GM21717 (cell line): ENCODE results near the gene INIP.

Experiments used
- ATAC-seq: cut with Tn5 transposase; IDR thresholded peaks from one replicate; pipeline ENCODE4 v1.9.1; 2021; ENCODE audit warnings: mild to moderate bottlenecking, moderate library complexity; ENCODE audit not compliant: unreplicated experiment

The INIP gene, protein sequence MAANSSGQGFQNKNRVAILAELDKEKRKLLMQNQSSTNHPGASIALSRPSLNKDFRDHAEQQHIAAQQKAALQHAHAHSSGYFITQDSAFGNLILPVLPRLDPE

DNA sequence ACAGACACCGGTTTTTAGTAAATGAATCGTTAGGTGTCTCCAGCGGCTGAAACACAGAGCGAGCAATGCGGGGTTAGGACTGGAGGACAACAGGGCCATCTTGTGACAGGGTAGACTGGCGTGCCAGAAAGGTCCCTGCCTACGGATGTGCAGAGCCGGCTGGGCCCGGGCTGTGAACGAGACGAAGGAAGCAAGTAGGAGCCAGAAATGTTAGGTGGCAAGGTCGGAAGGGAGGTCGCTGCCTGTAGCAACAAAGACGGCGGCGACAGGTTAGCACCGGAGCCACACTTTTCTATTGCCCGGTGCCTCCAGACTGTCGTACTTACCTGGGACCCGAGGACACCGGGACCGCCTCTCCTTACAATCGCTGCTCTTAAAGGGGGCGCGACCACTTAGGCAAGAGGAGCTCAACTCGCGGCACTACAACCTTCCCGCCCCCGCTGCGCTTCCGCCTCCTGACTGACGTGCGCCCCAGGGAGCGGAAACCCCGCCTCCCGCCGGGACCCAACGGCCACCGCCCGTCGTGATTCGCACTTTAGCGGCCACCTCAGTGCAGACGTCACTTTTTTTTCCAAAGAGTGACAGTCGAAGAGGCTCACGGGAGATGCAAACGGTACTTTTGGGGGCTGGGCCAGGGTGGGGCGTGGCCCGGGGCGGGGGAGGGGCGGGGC is at the start of gene INIP:
Gene INIP (minus strand): TSS at position 457 of the 671 bp plus-strand sequence. CDS start 1,632 bp downstream, outside the sequence.
- ATAC-seq: peak; percentile 91

DNA sequence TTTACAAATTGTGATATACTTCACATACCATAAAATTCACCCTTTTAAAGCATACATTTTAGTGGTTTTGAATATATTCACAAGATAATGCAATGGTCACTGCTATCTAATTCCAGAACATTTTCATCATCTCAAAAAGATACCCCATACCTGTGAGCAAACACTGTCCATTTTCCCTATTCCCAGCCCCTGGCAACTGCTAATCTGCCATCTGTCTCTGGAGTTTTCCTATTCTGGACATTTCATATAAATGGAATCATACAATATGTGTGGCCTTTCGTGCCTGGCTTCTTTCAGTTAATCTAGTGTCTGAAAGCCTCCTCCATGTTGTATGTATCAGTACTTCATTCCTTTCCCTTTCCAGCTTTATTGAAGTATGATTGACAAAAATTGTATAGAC is 47.4 kb upstream of the INIP start:
- ATAC-seq: no peak

DNA sequence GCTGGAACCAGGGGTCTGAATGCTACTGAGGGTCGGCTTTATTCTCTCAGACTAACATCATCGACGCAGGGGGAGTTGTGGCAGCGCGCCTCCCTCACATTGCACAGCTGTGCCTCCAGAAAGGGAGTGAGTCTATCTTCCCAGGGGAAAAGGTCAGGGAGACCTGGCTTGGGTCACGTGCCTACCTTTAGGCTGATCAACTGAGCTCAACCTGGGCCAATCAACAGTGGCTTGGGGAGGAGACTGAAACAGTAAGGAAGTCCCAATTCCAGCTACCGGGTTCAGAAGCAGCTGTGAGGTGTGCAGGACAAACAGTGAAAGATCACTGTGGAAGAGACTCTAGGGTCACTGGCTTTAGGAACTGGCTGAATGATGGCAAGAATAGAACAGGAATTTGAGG is 46.9 kb upstream of the INIP start:
- no peak for ATAC-seq

DNA sequence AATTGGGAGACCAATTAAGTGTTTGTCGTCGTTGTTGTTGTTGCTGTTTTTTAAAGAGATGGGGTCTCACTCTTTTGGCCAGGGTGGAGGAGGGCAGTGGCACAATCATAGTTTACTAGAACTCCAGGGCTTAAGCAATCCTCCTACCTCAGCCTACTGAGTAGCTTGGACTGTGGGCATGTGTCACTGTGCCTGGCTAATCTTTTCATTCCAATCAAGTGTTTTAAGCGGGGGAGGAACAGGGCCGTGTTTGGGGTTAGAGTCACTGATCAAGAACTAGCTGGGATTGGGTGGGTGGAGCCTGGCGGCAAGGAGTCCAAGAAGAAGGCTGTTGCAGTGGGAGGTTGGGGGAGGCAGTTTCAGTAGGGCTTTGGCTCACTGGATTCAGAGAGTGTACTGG is 46.4 kb upstream of the INIP start:
- ATAC-seq: no peak

DNA sequence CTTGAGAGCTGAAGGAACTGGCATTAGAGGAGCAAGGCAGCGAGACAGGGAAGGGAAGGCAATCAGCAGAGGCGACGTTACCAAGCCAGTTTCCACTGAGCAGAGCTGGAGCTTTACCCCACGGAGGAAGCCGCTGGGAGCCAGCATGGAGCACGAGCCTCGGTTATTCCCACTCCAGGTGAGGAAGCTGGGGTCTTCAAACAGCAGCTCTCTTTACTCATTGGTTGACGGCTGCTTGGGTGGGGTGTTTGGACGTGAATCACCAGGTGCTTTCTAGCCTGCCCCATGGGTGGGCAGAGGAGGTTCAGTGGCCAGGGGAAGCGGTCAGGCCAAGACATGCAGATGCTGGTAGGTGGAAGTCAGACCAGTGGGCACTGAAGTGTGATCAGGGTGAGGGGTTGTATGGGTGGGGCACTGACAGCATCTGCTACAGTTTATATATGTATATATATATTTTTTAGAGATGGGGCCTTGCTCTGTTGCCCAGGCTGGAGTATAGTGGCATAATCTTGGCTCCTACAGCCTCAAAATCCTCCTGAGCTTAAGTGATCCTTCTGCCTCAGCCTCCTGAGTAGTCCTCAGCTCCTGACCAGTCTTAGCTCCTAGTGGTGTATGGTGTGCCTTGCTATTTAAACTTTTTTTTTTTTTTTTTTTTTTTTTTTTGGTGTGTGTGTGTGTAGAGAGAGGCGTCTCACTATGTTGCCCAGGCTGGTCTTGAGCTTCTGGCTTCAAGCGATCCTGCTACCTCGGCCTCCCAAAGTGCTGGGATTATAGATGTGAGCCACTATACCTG is 45.0 kb upstream of the INIP start:
- no peak for ATAC-seq

DNA sequence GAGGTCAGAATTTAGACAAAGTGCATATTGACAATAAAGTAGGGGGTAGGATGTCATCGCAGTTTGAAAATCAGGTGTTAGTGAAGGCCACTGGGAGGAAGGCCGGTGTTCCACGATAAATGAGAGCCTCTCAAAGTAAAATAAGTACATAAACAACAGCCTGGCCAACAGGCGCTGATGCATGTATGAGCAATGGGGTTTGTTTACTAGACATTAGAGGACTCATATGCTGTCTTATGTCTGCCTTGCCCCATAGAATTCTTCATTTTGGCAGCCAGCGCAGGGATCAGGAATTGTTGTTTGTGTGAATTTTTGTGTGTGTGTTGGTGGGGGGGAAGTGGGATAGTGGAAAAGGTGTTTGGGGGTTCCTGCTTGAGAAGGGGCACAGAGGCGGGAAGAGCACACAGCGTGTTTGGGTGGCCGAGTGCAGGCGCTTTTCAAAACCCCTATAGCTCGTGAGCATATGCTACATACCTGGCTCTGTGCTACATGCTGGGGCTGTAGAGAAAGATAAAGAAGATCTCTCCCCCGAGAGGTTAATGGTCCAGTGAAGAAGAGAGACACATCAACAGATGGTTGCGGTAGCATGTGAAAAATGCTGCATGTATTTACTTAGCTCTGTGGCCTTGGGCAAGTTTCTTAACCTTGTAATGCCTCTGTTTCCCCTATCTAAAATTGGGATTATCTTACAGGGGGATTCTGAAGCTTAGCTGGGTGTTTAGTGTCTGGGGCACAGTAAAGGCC is 44.2 kb upstream of the INIP start:
- ATAC-seq: no peak

DNA sequence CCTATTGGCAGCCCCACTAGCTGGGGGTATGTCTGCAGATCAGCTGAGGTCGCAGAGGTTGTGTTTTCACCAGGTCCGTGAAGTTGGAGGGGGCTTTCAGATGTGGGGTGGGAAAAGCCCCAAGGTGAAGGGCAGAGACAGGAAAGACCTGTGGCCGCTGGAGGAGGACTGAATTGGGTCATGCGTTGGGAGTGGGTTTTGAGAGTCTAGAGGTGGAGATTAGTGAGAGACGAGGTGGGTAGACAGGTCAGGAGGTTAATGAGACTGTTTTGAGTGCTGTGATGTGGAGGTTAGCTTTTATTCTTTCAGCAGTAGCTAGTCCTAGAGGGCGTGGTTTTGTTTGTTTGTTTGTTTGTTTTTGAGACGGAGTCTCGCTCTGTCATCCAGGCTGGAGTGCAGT is 42.9 kb upstream of the INIP start:
- no peak for ATAC-seq

DNA sequence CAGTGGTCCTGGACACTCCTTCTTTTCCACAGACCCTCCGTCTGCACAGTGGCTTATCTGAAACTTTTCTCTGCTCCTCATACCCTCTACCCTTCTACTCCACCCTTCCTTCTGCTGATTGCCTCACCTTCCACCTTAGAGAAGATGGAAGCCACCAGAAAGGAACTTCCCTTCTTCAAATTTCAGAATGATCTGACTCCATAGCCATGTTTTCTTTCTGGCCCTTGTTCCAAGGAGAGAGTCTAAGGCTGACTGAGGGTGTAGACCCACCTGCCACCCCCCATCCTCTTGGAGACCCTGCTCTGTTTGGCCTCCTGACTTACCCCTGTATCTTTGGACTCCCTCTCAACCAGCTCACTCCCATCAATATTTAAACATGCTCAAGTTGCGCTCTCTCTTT is 40.0 kb upstream of the INIP start:
- no peak for ATAC-seq

DNA sequence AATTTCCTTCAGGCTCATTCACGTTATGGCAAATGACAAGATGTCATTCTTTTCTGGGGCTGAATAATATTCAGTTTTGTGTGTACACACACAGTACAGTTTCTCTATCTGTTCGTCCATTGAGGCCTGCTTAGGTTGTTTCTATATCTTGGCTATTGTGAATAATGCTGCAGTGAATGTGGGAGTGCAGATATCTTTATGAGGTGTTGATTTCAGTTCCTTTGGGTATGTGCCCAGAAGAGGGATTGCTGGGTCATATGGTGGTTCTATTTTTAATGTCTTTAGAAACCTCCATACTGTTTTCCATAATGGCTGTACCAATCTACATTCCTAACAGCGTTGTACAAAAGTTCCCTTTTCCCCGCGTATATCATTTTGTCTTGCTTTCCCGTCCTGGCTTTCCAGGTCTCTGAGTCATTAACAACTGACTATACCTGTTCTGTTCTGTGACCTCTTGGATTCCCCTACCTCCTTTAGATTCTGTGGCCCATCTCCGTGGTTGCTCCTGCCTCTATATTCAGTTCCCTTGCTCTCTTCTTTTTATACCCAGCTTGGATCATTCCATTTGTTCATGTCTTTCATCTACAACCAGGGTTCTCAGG is 39.5 kb upstream of the INIP start:
- ATAC-seq: no peak

DNA sequence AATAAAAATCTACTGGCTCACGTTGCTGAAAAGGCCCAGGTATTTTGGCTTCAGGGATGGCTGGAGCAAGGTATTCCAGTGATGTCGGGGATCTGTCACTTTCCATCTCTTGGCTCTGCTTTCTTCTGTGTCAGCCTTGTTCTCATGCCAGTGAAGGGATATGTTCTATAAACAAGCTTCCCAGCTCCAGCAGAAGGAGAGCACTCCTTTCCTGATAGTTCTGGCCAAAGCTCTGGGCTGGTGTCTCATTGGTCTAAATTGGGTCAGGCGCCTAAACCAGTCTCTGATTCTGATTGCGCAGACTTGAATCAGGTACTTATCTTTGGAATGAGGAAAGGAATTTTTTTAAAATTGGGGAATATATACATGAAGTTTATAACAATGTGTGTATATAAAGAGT is 37.8 kb upstream of the INIP start:
- no peak for ATAC-seq

DNA sequence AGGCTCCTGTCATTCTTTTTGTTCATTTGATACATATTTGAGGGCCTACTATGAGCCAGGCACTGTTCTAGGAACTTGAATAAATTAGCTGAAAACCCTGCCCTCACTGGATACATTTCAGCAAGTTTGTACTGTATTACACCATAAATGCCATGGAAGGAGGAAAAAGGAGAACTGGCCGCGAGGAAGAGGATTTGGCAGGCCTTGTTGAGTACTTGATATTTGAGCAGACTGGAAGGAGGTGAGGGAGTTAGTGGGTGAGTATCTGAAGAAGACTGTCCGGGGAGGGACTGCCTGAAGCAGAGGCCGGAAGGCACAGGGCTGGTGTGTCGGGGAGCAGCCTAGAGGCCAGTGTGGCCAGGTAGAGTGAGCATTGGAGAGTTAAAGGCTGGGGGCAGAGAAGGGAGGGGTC is 37.1 kb upstream of the INIP start:
- ATAC-seq: no peak

DNA sequence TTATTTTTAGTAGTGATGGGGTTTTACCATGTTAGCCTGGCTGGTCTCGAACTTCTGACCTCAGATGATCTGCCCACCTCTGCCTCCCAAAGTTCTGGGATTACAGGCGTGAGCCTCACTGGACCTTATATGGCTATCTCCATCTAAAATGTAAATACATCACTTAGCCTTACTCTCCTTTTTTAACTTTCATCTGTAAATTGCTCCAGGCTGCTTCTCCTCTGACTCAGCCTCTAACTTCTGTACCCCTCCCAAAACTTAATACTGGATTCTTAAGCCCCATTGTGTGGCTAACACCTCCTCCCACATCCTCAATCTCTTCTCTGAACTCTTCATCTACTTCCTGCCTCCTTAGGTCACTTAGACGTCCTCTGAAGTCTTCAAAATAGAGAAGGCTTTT is 36.7 kb upstream of the INIP start:
- no peak for ATAC-seq

DNA sequence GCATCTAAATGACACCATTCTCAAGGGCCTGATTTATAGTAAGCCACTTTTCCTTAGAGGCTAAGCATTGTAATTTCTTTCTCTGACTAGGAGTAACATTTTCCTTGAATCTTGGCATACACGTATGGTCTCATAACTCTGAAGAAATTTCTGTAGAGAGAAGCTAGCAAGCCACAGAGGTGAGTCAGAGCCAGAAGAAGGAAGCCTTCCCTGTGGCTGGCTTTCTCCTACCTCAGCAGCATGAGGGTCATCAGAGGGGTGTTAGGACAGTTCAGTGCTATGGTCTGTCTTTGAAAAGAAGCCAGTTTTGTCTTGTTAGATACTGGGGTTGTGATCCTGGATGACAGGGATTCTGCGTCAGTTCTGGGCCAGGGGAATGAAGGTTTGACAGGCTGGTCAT is 35.8 kb upstream of the INIP start:
- no peak for ATAC-seq

DNA sequence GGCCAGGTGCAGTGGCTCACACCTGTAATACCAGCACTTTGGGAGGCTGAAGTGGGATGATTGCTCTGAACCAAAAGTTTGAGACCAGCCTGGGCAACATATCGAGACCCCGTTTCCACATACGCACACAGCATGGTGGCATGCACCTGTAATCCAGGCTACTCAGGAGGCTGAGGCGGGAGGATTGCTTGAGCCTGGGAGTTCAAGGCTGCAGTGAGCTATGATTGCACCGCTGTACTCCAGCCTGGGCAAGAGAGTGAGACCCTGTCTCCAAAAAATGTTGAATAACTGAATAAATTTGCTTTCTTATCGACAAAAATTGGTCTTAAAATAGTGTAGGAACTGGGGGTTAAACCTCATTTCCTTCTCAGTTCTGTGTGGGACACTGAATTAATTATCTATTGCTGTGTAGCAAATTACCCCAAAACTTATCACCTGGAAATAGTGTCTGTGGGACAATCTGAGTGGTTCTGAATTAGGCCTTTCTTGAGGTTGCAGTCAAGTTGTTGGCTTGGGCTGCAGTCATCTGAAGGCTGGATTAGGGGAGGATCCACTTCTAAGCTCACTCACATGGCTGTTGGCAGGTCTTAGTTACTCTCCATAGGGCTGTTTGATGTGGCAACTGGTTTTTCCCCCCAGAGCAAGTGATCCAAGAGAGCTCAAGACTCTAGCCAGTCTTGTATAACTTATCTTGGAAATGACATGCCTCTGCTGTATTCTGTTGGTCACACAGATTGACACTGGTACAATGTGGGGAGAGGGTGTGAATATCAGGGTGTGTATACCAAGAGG is 34.6 kb upstream of the INIP start:
- ATAC-seq: no peak

DNA sequence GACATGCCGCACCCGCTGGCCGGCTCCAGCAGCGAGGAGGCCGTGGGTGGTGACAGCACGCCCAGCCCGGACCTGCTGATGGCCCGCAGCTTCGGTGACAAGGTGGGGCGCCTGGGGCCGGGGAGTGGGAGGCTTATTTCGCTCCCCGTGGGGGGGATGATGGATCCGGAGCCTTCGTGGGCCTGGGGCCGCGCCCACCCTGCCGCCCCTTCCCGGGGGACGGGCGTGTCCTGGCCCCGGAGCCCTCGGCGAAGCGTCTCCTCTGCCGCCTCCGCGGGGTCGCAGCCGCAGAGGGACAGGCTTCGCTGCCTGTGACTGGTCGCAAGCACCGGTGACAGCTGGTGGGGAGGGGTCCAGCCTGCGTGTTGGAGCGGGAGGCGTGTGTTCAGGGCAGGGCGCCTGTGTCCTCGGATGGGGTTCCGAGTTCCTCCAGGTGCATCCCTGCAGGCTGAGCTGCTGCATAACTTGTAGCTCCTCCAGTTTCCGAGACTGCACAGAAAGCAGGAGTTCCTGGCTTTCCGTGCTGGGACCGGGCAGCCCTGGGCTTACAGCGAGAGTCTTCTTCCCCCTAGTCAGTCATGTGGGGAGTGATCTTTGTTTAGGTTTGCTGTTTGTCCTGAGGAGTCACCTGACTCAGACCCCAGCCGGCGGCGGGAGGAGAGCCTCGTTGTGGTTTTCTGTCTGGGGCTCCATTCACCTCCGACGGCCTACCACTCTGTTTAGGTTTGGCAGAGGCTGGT is 33.3 kb upstream of the INIP start:
- peak; percentile 60 for ATAC-seq

DNA sequence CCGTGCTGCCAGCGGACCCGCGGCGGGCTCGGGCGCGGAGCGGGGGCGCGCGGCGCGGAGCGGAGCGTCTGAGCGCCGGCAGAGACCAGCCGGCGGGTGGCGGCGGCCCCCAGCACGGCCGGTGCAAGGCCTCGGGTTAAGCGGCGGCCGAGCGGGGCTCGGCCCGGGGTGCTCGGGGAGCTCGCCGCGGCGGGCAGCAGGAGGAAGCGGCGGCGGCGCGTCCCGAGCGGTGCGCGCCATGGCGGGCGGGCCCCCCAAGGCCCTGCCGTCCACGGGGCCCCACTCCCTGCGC is 32.8 kb upstream of the INIP start:
- ATAC-seq: peak; percentile 37

DNA sequence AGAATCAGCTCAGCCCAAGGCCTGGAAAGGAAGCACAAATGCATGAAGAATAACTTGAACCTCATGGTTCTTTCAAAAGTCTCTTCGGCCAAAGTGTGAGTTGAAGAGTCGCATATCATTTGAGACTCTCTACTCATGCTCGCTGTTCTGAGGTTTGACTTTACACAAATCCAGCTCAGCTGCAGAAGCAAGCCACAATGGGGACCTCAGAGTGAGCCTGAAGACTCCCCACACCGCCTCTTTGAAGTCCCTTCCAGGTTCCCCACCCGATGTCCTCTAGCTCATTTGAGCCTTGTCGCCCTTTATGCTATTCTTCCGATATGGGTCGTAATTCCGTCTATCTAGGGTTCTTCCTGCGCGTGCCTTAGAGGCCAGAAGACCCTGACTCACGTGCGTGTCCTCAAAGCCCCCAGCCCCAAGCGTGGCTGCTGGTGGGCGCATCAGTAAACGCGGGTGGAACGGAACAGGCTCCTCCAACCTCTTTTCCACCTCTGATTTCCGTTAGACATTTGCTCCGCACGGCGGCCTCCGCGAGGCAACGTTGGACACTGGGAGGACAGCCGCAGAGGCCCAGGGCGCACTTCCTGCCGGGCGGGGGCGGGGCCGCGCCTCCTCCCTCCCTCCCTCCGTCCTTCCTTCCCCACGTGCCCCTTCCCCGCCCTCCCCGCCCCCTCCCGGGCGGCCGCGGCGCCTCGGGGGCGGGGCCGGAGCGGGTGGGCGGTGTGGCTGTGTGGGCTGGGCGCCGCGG is 32.3 kb upstream of the INIP start, which contains the start of gene SNX30:
Gene SNX30 (plus strand): TSS at position 745 of the 748 bp plus-strand sequence. CDS start 242 bp downstream, outside the sequence.
- ATAC-seq: peak; percentile 65

DNA sequence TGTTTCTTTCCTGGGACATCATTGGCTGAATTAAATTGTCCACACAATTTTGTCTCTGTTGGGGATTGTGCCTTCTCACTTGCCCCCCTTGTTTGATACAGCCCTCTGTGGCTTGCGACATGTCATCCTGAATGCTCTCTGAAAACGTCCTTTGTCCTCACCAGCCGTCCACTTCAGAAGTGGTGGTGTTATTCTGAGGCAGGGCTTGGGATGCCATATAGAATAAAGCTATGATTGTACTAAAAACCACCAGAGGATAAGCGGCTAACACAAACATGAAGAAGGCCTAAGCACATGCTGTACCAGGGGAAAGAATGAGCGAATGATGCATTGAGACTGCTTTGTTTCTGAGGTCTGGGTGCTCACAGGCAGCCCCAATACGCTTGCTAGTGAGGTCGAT is 29.2 kb upstream of the INIP start:
- ATAC-seq: no peak

DNA sequence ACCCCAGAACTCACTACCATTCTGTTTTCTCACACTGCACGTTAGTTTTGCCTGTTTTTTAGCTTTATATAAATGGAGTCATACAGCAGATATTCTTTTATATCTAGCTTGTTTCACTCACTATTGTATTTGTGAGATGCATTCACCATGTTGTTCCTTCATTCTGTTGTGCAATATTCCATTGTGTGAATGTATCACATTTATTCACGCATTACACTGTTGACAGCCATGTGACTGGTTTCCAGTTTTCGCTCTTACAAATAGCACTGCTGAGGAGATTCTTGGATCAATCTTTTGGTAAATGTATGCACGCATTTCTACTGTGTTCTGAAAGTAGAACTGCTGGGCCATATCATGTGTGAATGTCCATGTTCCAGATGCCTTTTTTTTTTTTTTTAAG is 26.3 kb upstream of the INIP start:
- no peak for ATAC-seq
